ENCODE measurements around the gene AP5M1. TPM values are rescaled to one million over a fixed set of nuclear protein-coding genes. Genes with fewer than 3 reads are reported as not detected.
"Not testable (repeated sequence)": the region's sequence is repeated elsewhere in the genome, so short reads cannot be mapped to it uniquely, and the experiment has no call there.

The AP5M1 gene
- total RNA-seq, 1 experiment from 2014 or later = 28.3 TPM

- H3F3A ChIP-seq (ENCODE audit: insufficient read depth, low read depth) = no peaks in the 10 kb centered on the region; the same call in 1 of the 2 replicates
- BruUV-seq (replicated peaks) = no TSS peak
- intact Hi-C loops (cut with micrococcal nuclease; ENCODE audit: unreplicated experiment) = no loop called here
- H3K4me2 ChIP-seq = no peak overlapping the region
- no peaks in the 10 kb centered on the region for H4K20me1 ChIP-seq (ENCODE audit: insufficient read depth)
- POLR2A ChIA-PET (ENCODE audit: unreplicated experiment) = no interaction called here
- CTCF ChIA-PET = no interaction called here
- no peak overlapping the region for H2AFZ ChIP-seq
- H3K9me2 ChIP-seq (ENCODE audit: insufficient read depth) = no peaks in the 10 kb centered on the region
- H3K36me3 ChIP-seq (ENCODE audit: low read depth) = peaks cover 12% of the 10 kb centered on the region
- no peaks in the 10 kb centered on the region for H3K27me3 ChIP-seq (ENCODE audit: insufficient read depth, low read depth)
- no peak for DNase-seq
- H3K4me3 ChIP-seq = no peak overlapping the region
- no peaks in the 10 kb centered on the region for H3K4me1 ChIP-seq (replicated peaks; ENCODE audit: insufficient read depth)
- no peaks in the 10 kb centered on the region for H3K9me3 ChIP-seq (ENCODE audit: insufficient read depth, low read depth)
- TF ChIP-seq EZH2 (IDR thresholded peaks at IDR 0.05; ENCODE audit: low read depth) (no peak), CTCF (conservative IDR thresholded peaks at IDR 0.05) (no peak)
- H3K27ac ChIP-seq = no peak overlapping the region
- no peaks in the 10 kb centered on the region for H3K79me2 ChIP-seq (ENCODE audit: low read depth)
These were observed 41.7 kb upstream of the AP5M1 start for GRCh38 chr14:57227083-57227482.

- CTCF ChIA-PET; DNase-seq; H3K4me1 ChIP-seq (replicated peaks; ENCODE audit: insufficient read depth); POLR2A ChIA-PET (ENCODE audit: unreplicated experiment); H3K4me2 ChIP-seq; H3K9me3 ChIP-seq (ENCODE audit: insufficient read depth, low read depth); intact Hi-C loops (cut with micrococcal nuclease; ENCODE audit: unreplicated experiment); H3K27me3 ChIP-seq (ENCODE audit: insufficient read depth, low read depth); H3K79me2 ChIP-seq (ENCODE audit: low read depth); H3K9me2 ChIP-seq (ENCODE audit: insufficient read depth); H3K27ac ChIP-seq; BruUV-seq (replicated peaks); H2AFZ ChIP-seq; H4K20me1 ChIP-seq (ENCODE audit: insufficient read depth); H3K4me3 ChIP-seq; H3F3A ChIP-seq (ENCODE audit: insufficient read depth, low read depth): not testable (repeated sequence)
- peaks cover 12% of the 10 kb centered on the region for H3K36me3 ChIP-seq (ENCODE audit: low read depth)
These were observed 40.5 kb upstream of the AP5M1 start for GRCh38 chr14:57228320-57228719.

GRCh38 chr14:57232006-57232405, 36.8 kb upstream of the AP5M1 start:
- H3K4me2 ChIP-seq = no peak overlapping the region
- H2AFZ ChIP-seq = no peak overlapping the region
- H3K27ac ChIP-seq = no peak overlapping the region
- ChIA-PET CTCF (no interaction called here), POLR2A (ENCODE audit: unreplicated experiment) (no interaction called here)
- TF ChIP-seq CTCF (conservative IDR thresholded peaks at IDR 0.05) (no peak), EZH2 (IDR thresholded peaks at IDR 0.05; ENCODE audit: low read depth) (no peak)
- no peaks in the 10 kb centered on the region for H3K79me2 ChIP-seq (ENCODE audit: low read depth)
- no peaks in the 10 kb centered on the region for H3K9me3 ChIP-seq (ENCODE audit: insufficient read depth, low read depth)
- DNase-seq = no peak
- intact Hi-C loops (cut with micrococcal nuclease; ENCODE audit: unreplicated experiment) = no loop called here
- peaks cover 12% of the 10 kb centered on the region for H3K36me3 ChIP-seq (ENCODE audit: low read depth)
- H3K4me1 ChIP-seq (replicated peaks; ENCODE audit: insufficient read depth) = no peaks in the 10 kb centered on the region
- no peaks in the 10 kb centered on the region for H3K9me2 ChIP-seq (ENCODE audit: insufficient read depth)
- no peaks in the 10 kb centered on the region; the same call in 1 of the 2 replicates for H3F3A ChIP-seq (ENCODE audit: insufficient read depth, low read depth)
- no peaks in the 10 kb centered on the region for H4K20me1 ChIP-seq (ENCODE audit: insufficient read depth)
- BruUV-seq (replicated peaks) = no TSS peak
- H3K27me3 ChIP-seq (ENCODE audit: insufficient read depth, low read depth) = no peaks in the 10 kb centered on the region
- no peak overlapping the region for H3K4me3 ChIP-seq

- H3K4me1 ChIP-seq (replicated peaks; ENCODE audit: insufficient read depth); DNase-seq; H3K4me2 ChIP-seq; H3K27me3 ChIP-seq (ENCODE audit: insufficient read depth, low read depth); H3K27ac ChIP-seq; H3K4me3 ChIP-seq; CTCF ChIA-PET; POLR2A ChIA-PET (ENCODE audit: unreplicated experiment); H3F3A ChIP-seq (ENCODE audit: insufficient read depth, low read depth); H2AFZ ChIP-seq; H3K79me2 ChIP-seq (ENCODE audit: low read depth); H3K9me3 ChIP-seq (ENCODE audit: insufficient read depth, low read depth); H3K36me3 ChIP-seq (ENCODE audit: low read depth); H3K9me2 ChIP-seq (ENCODE audit: insufficient read depth); intact Hi-C loops (cut with micrococcal nuclease; ENCODE audit: unreplicated experiment); BruUV-seq (replicated peaks); H4K20me1 ChIP-seq (ENCODE audit: insufficient read depth): not testable (repeated sequence)
These were observed 28.7 kb upstream of the AP5M1 start for GRCh38 chr14:57240115-57240514.

Measured in PC-9 (cell line).